ENCODE results near the gene MOB1B.

DNA sequence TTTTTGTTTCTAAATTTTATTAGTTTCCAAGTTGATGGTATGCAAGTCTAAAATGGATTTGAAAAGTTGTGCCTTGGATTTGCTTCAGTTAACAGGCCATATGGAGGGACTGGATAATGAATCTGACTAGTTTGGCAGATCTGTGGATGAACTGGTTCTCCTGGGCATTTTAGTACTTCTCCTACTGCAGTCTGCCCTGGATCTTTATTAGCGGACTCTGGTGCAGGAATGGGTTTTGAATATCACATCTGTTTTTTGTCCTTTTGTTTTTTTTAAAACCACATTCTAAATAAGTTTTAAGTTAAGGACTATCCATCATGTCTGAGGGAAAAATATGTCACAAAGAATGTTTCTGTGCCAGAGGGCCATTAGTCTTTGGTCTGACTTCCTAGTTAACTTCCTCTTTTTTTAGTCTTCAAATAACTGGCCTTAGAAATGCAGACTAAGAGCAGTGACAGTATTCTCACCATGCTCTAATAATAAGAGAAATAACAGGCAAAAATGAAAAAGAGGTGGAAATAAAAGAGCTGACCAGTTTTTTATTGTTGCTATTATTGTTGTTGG lies 77.4 kb downstream of the MOB1B start:
- TF ChIP-seq, protein P1, sequence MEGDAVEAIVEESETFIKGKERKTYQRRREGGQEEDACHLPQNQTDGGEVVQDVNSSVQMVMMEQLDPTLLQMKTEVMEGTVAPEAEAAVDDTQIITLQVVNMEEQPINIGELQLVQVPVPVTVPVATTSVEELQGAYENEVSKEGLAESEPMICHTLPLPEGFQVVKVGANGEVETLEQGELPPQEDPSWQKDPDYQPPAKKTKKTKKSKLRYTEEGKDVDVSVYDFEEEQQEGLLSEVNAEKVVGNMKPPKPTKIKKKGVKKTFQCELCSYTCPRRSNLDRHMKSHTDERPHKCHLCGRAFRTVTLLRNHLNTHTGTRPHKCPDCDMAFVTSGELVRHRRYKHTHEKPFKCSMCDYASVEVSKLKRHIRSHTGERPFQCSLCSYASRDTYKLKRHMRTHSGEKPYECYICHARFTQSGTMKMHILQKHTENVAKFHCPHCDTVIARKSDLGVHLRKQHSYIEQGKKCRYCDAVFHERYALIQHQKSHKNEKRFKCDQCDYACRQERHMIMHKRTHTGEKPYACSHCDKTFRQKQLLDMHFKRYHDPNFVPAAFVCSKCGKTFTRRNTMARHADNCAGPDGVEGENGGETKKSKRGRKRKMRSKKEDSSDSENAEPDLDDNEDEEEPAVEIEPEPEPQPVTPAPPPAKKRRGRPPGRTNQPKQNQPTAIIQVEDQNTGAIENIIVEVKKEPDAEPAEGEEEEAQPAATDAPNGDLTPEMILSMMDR (IDR thresholded peaks at IDR 0.05; ENCODE audit: borderline replicate concordance, extremely low read depth, low read length, poor library complexity, severe bottlenecking) = no peak
- TF ChIP-seq EZH2 (IDR thresholded peaks at IDR 0.05; ENCODE audit: borderline replicate concordance, low read depth, low read length, severe bottlenecking) = no peak
